ENCODE results near the gene LRRC46. TPM values are rescaled to one million over a fixed set of nuclear protein-coding genes. Genes with fewer than 3 reads are reported as not detected.
A peak's percentile ranks its signal among the peaks of the same experiment; 100 is the strongest.

Gene LRRC46
- total and polyA plus RNA-seq, 2 of the 13 experiments (the other 11 are each of a cell fraction or from before 2014, with no cell fraction given) = 0.09 TPM

DNA sequence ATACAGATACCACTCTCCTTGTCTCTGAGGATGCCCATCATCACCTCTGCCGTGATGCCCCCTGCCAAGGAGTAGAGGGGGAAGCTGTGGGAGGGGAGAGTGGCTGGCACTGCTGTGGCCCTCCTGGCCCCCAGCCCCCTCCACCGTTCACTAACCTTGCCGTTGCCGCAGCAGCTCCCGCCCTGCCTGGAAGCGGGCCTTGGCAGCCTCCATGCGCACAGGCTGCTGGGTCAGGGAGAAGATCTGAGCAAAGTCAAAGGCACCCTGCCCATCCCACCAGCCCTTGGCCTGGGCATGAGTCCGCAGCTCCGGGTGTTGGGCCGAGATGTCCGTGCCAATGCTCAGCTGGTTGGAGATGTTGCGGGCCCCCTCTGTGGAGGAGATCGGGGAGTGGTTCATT, 7.2 kb downstream of the LRRC46 start:
- Histone ChIP-seq H3K27me3 (ENCODE audit: control insufficient read depth in 1 of 2, insufficient read depth in 2 of 2, low read length in 2 of 2) (no peaks in the 10 kb centered on the region; a peak in 1 of 5 replicates), H3K9ac (ENCODE audit: insufficient read depth, low read depth, low read length) (no peak overlapping the region), H2AFZ (ENCODE audit: low read length) (no peak overlapping the region), H3K9me3 (ENCODE audit: low read length) (no peaks in the 10 kb centered on the region), H3K4me2 (ENCODE audit: low read depth, low read length) (no peak overlapping the region), H3K36me3 (replicated peaks in 1 of 2; ENCODE audit: control insufficient read depth in 1 of 2, insufficient read depth in 2 of 2, low read length in 2 of 2) (no peaks in the 10 kb centered on the region; a peak in 2 of 5 replicates), H3K4me3 (replicated peaks in 1 of 3; ENCODE audit: insufficient read depth in 1 of 3, low read depth in 2 of 3, low read length in 3 of 3) (no peak overlapping the region), H3K27ac (ENCODE audit: extremely low read length, insufficient read depth, low read length) (no peak overlapping the region), H4K20me1 (ENCODE audit: insufficient read depth, low read length) (no peaks in the 10 kb centered on the region), H3K79me2 (ENCODE audit: insufficient read depth, low read length) (peaks cover 10% of the 10 kb centered on the region), H3K4me1 (ENCODE audit: insufficient read depth, low read length) (peaks cover 60% of the 10 kb centered on the region)
- intact Hi-C loops (cut with micrococcal nuclease; ENCODE audit: unreplicated experiment) (no loop called here), in situ Hi-C loops (cut with HindIII; ENCODE audit: extremely low pct_ligation_motif_present, low pct_unique_long_range_greater_than_20kb) (no loop called here)
- BruUV-seq (replicated peaks) = no TSS peak
- ChIA-PET POLR2A (interaction anchor here (1.1 kb wide), 1 partner anchor 57 kb away, joined by 3 read pairs; the partner anchor contains the start of gene SP2), CTCF (ENCODE audit: low intra/inter-chr PET ratio, low total read pairs) (no interaction called here)
- 98% methylated on average over 12 of the region's 13 CpGs for WGBS (ENCODE audit: low lambda C conversion rate)
- FAIRE-seq (no peak), DNase-seq (ENCODE audit: low spot score) (no peak), ATAC-seq (no peak)
- TF ChIP-seq AGO2 (optimal IDR thresholded peaks at IDR 0.05; ENCODE audit: low read depth, low read length) = peak; percentile 42
- TF ChIP-seq, protein P1, sequence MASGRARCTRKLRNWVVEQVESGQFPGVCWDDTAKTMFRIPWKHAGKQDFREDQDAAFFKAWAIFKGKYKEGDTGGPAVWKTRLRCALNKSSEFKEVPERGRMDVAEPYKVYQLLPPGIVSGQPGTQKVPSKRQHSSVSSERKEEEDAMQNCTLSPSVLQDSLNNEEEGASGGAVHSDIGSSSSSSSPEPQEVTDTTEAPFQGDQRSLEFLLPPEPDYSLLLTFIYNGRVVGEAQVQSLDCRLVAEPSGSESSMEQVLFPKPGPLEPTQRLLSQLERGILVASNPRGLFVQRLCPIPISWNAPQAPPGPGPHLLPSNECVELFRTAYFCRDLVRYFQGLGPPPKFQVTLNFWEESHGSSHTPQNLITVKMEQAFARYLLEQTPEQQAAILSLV (CRISPR knock-in tag; IDR thresholded peaks at IDR 0.05; ENCODE audit: borderline replicate concordance) = no peak

- peak overlapping the region; percentile 89; the same call in 1 of the 2 replicates for H3K4me2 ChIP-seq (ENCODE audit: low read depth, low read length)
Observed at GRCh38 chr17:47839071-47839470, 7.6 kb downstream of the LRRC46 start.

More at GRCh38 chr17:47839071-47839470, 7.6 kb downstream of the LRRC46 start:
- 94% methylated on average over 5 of the region's 5 CpGs for WGBS (ENCODE audit: low lambda C conversion rate)
- TF ChIP-seq NCOA1 (CRISPR knock-in tag; IDR thresholded peaks at IDR 0.05) (no peak), PRPF4 (IDR thresholded peaks at IDR 0.05; ENCODE audit: low read depth, low read length, poor library complexity, severe bottlenecking) (no peak), PHF21A (CRISPR knock-in tag; IDR thresholded peaks at IDR 0.05) (no peak), ZNF589 (CRISPR knock-in tag; conservative IDR thresholded peaks at IDR 0.05) (no peak), ZUFSP (CRISPR knock-in tag; IDR thresholded peaks at IDR 0.05; ENCODE audit: borderline replicate concordance) (no peak)
- TF ChIP-seq, protein P2, sequence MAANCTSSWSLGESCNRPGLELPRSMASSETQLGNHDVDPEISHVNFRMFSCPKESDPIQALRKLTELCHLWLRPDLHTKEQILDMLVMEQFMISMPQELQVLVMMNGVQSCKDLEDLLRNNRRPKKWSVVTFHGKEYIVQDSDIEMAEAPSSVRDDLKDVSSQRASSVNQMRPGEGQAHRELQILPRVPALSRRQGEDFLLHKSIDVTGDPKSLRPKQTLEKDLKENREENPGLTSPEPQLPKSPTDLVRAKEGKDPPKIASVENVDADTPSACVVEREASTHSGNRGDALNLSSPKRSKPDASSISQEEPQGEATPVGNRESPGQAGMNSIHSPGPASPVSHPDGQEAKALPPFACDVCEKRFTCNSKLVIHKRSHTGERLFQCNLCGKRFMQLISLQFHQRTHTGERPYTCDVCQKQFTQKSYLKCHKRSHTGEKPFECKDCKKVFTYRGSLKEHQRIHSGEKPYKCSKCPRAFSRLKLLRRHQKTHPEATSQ (CRISPR knock-in tag; IDR thresholded peaks at IDR 0.05; ENCODE audit: borderline replicate concordance) = no peak
- peaks cover 10% of the 10 kb centered on the region for H3K79me2 ChIP-seq (ENCODE audit: insufficient read depth, low read length)
- H3K9me3 ChIP-seq (ENCODE audit: low read length) = no peaks in the 10 kb centered on the region
- CTCF ChIA-PET (ENCODE audit: low intra/inter-chr PET ratio, low total read pairs) = no interaction called here
- ATAC-seq (no peak), DNase-seq (ENCODE audit: low spot score) (no peak), FAIRE-seq (no peak)
- intact Hi-C loops (cut with micrococcal nuclease; ENCODE audit: unreplicated experiment) (no loop called here), in situ Hi-C loops (cut with HindIII; ENCODE audit: extremely low pct_ligation_motif_present, low pct_unique_long_range_greater_than_20kb) (no loop called here)
- POLR2A ChIA-PET = interaction anchor here (1.1 kb wide), 1 partner anchor 57 kb away, joined by 3 read pairs; the partner anchor contains the start of gene SP2
- no peak overlapping the region for H3K27ac ChIP-seq (ENCODE audit: extremely low read length, insufficient read depth, low read length)
- H3K4me1 ChIP-seq (ENCODE audit: insufficient read depth, low read length) = peaks cover 64% of the 10 kb centered on the region
- BruUV-seq (replicated peaks) = no TSS peak
- no peaks in the 10 kb centered on the region for H4K20me1 ChIP-seq (ENCODE audit: insufficient read depth, low read length)
- H3K4me3 ChIP-seq (replicated peaks in 1 of 3; ENCODE audit: insufficient read depth in 1 of 3, low read depth in 2 of 3, low read length in 3 of 3) = no peak overlapping the region; a peak in 1 of 6 replicates
- no peak overlapping the region for H3K9ac ChIP-seq (ENCODE audit: insufficient read depth, low read depth, low read length)
- H3K36me3 ChIP-seq (replicated peaks in 1 of 2; ENCODE audit: control insufficient read depth in 1 of 2, insufficient read depth in 2 of 2, low read length in 2 of 2) = no peaks in the 10 kb centered on the region; a peak in 2 of 5 replicates
- no peaks in the 10 kb centered on the region; a peak in 1 of 5 replicates for H3K27me3 ChIP-seq (ENCODE audit: control insufficient read depth in 1 of 2, insufficient read depth in 2 of 2, low read length in 2 of 2)
- no peak overlapping the region for H2AFZ ChIP-seq (ENCODE audit: low read length)

Data from HepG2 (cell line).